Upper lobe of right lung (tissue), 1 donor: ENCODE measurements around the gene CARD18. TPM values are rescaled to one million over a fixed set of nuclear protein-coding genes. Genes with fewer than 3 reads are reported as not detected.

Experiments
- ATAC-seq: fragments of 200-7000 bp; cut with Tn5 transposase; one replicate; pipeline ENCODE4 v1.9.1; 2020; ENCODE audit warnings: mild to moderate bottlenecking, moderate library complexity
- DNase-seq: peaks from one replicate; pipeline ENCODE4 v3.0.0-alpha.2; 2020
- H3K27ac ChIP-seq: fragments of 200-600 bp; one replicate; pipeline ENCODE4 v1.8.0; 2022
- H3K27me3 ChIP-seq: fragments of 200-600 bp; one replicate; pipeline ENCODE4 v1.8.0; 2022; ENCODE audit warnings: mild to moderate bottlenecking
- H3K36me3 ChIP-seq: fragments of 200-600 bp; one replicate; pipeline ENCODE4 v1.8.0; 2022
- H3K4me1 ChIP-seq: fragments of 200-600 bp; one replicate; pipeline ENCODE4 v1.8.0; 2022
- H3K4me3 ChIP-seq: fragments of 200-600 bp; one replicate; pipeline ENCODE4 v1.8.0; 2022; ENCODE audit warnings: mild to moderate bottlenecking
- H3K9me3 ChIP-seq: fragments of 200-600 bp; one replicate; pipeline ENCODE4 v1.8.0; 2022
- CTCF ChIP-seq: fragments of 200-600 bp; IDR thresholded peaks from one replicate; pipeline ENCODE4 v1.8.0; 2022; ENCODE audit warnings: antibody characterized with exemption
- intact Hi-C: fragments of 100-400 bp; cut with DNase I; formaldehyde crosslinking; loops from one replicate; pipeline ENCODE4 v1.11.0; 2022
- total RNA-seq: library from RNA; stranded (reverse); fragmentation: NEBNext Ultra II Directional; extraction: Animal tissue kit (Norgen Biotek cat#: 25700); gene quantifications from one replicate; pipeline ENCODE4 v1.2.1, GENCODE V29; 2021
- donor health status: DM: no; HTN: yes; CAD: no; lungs with severe emphysema.

CARD18 gene
- total RNA-seq, 1 donor from 2014 or later = not detected

DNA sequence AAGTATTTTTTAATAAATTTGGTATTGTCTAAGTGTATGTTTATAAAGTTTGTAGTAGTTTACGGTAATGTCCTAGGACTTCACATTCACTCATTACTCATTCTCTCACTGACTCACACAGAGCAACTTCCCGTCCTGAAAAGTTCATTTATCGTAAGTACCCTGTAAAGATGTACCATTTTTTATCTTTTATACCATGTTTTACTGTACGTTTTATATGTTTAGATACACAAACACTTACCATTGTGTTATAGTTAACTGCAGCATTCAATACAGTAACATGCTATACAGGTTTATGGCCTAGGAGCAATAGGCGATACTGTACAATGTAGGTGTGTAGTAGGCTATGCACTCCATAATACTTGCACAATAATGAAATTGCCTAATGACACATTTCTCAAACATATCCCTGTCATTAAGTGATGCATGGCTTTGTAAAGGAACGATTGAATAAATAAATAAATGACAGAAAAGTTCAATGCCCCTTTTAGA, 12.5 kb upstream of the CARD18 start:
- H3K27me3 ChIP-seq = no peaks in the 10 kb centered on the region
- no peaks in the 10 kb centered on the region for H3K9me3 ChIP-seq
- intact Hi-C loops = no loop called here
- no peak overlapping the region for H3K4me3 ChIP-seq
- no peak overlapping the region for H3K27ac ChIP-seq
- no peak for ATAC-seq
- TF ChIP-seq CTCF = no peak
- no peaks in the 10 kb centered on the region for H3K4me1 ChIP-seq
- no peak for DNase-seq
- H3K36me3 ChIP-seq = no peaks in the 10 kb centered on the region

GRCh38 chr11:105149477-105149876, 9.9 kb upstream of the CARD18 start:
- Histone ChIP-seq H3K4me3 (no peak overlapping the region), H3K27ac (no peak overlapping the region), H3K27me3 (no peaks in the 10 kb centered on the region), H3K36me3 (no peaks in the 10 kb centered on the region), H3K9me3 (no peaks in the 10 kb centered on the region), H3K4me1 (no peaks in the 10 kb centered on the region)
- no peak for DNase-seq
- no peak for ATAC-seq
- intact Hi-C loops = no loop called here
- TF ChIP-seq CTCF = no peak

DNA sequence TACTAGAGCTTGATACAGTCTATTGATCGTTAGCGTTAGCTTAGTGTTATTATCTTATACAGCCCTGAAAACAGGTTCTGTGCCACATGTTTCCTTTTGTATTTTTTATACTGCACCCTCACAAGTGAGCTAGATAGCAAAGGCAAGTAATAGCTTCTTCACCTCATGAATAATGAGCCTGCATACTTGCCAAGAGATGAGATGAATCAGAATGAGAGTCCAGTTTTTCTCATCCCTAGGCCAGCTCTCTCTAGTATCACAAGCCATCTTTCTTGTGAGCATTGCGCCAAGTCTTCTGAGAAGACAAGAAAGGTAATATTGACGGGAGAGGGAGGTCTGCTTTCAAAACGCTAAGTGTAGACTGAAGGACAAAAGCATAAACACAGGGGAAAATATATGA, 8.7 kb upstream of the CARD18 start:
- Histone ChIP-seq H3K27ac (no peak overlapping the region), H3K36me3 (no peaks in the 10 kb centered on the region), H3K4me1 (no peaks in the 10 kb centered on the region), H3K27me3 (no peaks in the 10 kb centered on the region), H3K4me3 (no peak overlapping the region), H3K9me3 (no peaks in the 10 kb centered on the region)
- ATAC-seq (no peak), DNase-seq (no peak)
- TF ChIP-seq CTCF = no peak
- intact Hi-C loops = no loop called here

DNA sequence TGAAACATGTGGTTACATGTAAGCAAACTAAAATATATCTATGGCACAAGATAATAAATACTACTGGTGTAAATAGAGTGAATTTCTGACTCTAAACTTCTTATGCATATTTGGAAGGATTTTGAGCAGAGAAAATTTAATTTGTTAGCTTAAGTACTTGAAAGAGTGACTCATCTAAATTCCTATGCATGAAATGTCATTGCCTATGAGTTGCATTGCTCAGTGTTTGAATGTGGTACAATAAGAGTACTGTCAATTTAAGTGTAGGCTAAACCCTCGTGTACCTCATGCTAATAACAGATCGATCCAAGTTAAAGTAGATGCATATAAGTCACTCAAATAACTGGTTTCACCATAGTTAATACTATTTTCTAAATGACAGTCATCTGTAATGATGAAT, 5.3 kb upstream of the CARD18 start:
- no peaks in the 10 kb centered on the region for H3K4me1 ChIP-seq
- H3K4me3 ChIP-seq = no peak overlapping the region
- DNase-seq (no peak), ATAC-seq (no peak)
- H3K36me3 ChIP-seq = no peaks in the 10 kb centered on the region
- H3K27me3 ChIP-seq = no peaks in the 10 kb centered on the region
- TF ChIP-seq CTCF = no peak
- H3K9me3 ChIP-seq = no peaks in the 10 kb centered on the region
- H3K27ac ChIP-seq = no peak overlapping the region
- intact Hi-C loops = no loop called here

- DNase-seq (no peak), ATAC-seq (no peak)
- no peaks in the 10 kb centered on the region for H3K4me1 ChIP-seq
- H3K36me3 ChIP-seq = no peaks in the 10 kb centered on the region
- intact Hi-C loops = no loop called here
- H3K4me3 ChIP-seq = no peak overlapping the region
- no peaks in the 10 kb centered on the region for H3K9me3 ChIP-seq
- no peak overlapping the region for H3K27ac ChIP-seq
- no peaks in the 10 kb centered on the region for H3K27me3 ChIP-seq
- TF ChIP-seq CTCF = no peak
Measured at GRCh38 chr11:105142167-105142566, 2.6 kb upstream of the CARD18 start.

DNA sequence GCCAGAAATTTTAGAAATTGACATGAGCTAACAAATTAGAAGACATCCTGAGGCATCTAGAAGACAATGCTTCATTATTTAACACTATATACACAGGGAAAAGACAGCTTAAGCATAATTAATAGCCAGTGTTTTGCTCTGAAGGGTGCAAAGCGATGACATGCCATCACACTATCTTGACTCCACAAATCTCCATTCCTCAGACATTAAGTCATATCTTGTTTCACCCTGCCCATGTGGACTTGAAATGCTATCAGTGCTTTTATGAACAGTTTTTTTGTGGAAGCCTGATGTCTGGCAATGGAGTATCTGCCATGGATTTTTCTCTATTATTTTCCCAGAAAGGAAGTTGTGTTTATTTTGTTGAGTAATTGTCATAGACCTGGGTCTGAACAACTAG, 2.3 kb downstream of the CARD18 start:
- ATAC-seq (no peak), DNase-seq (no peak)
- intact Hi-C loops = no loop called here
- Histone ChIP-seq H3K27me3 (no peaks in the 10 kb centered on the region), H3K27ac (no peak overlapping the region), H3K4me1 (no peaks in the 10 kb centered on the region), H3K36me3 (no peaks in the 10 kb centered on the region), H3K4me3 (no peak overlapping the region), H3K9me3 (no peaks in the 10 kb centered on the region)
- no peak for TF ChIP-seq CTCF
